HCT116 (cell line): ENCODE measurements around the gene ANKRD49. TPM values are rescaled to one million over a fixed set of nuclear protein-coding genes. Genes with fewer than 3 reads are reported as not detected.

Experiments used
- ATAC-seq: fragments of 200-7000 bp; cut with Tn5 transposase; 2 replicates; pipeline ENCODE4 v1.9.1; 2020; ENCODE audit warnings: mild to moderate bottlenecking, moderate library complexity
- BruUV-seq: library from RNA; stranded (reverse); fragments of 400-500 nt; replicated peaks from 2 replicates; lab custom pipeline; 2021; lab: Mats Ljungman, UMichigan
- CTCF ChIA-PET: fragments of 300-600 bp; sonication (Branson Sonifier 250); formaldehyde crosslinking; loops from one replicate; lab custom pipeline; 2021; ENCODE audit warnings: antibody characterized with exemption; lab: Charles Lee
- POLR2A ChIA-PET: fragments of 300-600, 350-600 bp; sonication (Branson Sonifier 250); formaldehyde crosslinking; loops from one replicate; lab custom pipeline; 2021; ENCODE audit warnings: antibody characterized with exemption; lab: Charles Lee
- RAD21 ChIA-PET, 2 experiments: fragments of 300-600 bp; sonication (Branson Sonifier 250); formaldehyde crosslinking; loops; one replicate each; lab custom pipeline; 2023; ENCODE audit warnings: low total read pairs in 2 of 2; ENCODE audit not compliant: uncharacterized antibody in 2 of 2, unreplicated experiment in 2 of 2, low non-redundant PET in 1 of 2; lab: Charles Lee
- DNase-seq: peaks from one replicate; pipeline ENCODE4 v3.0.0-alpha.2; 2010; ENCODE audit warnings: low read depth, low spot score
- H2AFZ ChIP-seq: fragments of 200-600 bp; shearing (Covaris generic), sonication (generic); 2 replicates; pipeline ENCODE4 v1.6.1; 2017; ENCODE audit warnings: low read depth, mixed run types, mixed read lengths, antibody characterized with exemption, low read length; ENCODE audit not compliant: poor library complexity, severe bottlenecking
- H3K27ac ChIP-seq: 2 replicates; pipeline ENCODE4 v1.5.1; 2012; ENCODE audit warnings: low read depth, low read length
- H3K27me3 ChIP-seq: fragments of 200-600 bp; sonication (generic); 2 replicates; pipeline ENCODE4 v1.6.1; 2016; ENCODE audit warnings: mixed run types, low read length, mixed read lengths; ENCODE audit not compliant: insufficient read depth
- H3K36me3 ChIP-seq, 2 experiments: fragments of 200-500 bp in 1 of 2; fragments of 200-600 bp in 1 of 2; sonication (Bioruptor generic) in 1 of 2; sonication (generic) in 1 of 2; 2 replicates each; pipeline versions ENCODE4 v1.5.1 to v1.6.1; 2014 to 2016; ENCODE audit warnings: low read length in 2 of 2, inconsistent platforms in 1 of 2, mixed read lengths in 1 of 2, mixed run types in 1 of 2; ENCODE audit not compliant: insufficient read depth in 2 of 2, control insufficient read depth in 1 of 2
- H3K4me1 ChIP-seq, 2 experiments: fragments of 200-600 bp in 1 of 2; sonication (generic) in 1 of 2; 2 replicates each; pipeline versions ENCODE4 v1.5.1 to v1.6.1; 2012 to 2017; ENCODE audit warnings: low read length in 2 of 2, inconsistent platforms in 1 of 2, mild to moderate bottlenecking in 1 of 2, mixed read lengths in 1 of 2, mixed run types in 1 of 2, moderate library complexity in 1 of 2; ENCODE audit not compliant: insufficient read depth in 2 of 2, control insufficient read depth in 1 of 2
- H3K4me2 ChIP-seq: fragments of 200-600 bp; sonication (generic); 2 replicates; pipeline ENCODE4 v1.6.1; 2017; ENCODE audit warnings: mixed run types, low read length, mixed read lengths
- H3K4me3 ChIP-seq, 2 experiments: fragments of 200-600 bp in 1 of 2; sonication (generic) in 1 of 2; replicated peaks in 1 of 2; 2 replicates each; pipeline ENCODE4 v1.5.1; 2011 to 2016; ENCODE audit warnings: low read length in 2 of 2, control low read depth in 1 of 2, low read depth in 1 of 2, mild to moderate bottlenecking in 1 of 2, mixed read lengths in 1 of 2, mixed run types in 1 of 2
- H3K79me2 ChIP-seq: fragments of 200-600 bp; sonication (generic); 2 replicates; pipeline ENCODE4 v1.6.1; 2017; ENCODE audit warnings: mild to moderate bottlenecking, mixed run types, low read length, moderate library complexity, mixed read lengths; ENCODE audit not compliant: insufficient read depth
- H3K9ac ChIP-seq: fragments of 200-600 bp; sonication (generic); 2 replicates; pipeline ENCODE4 v1.6.1; 2016; ENCODE audit warnings: low read length, mixed read lengths
- H3K9me2 ChIP-seq: fragments of 200-600 bp; sonication (generic), shearing (Covaris generic); 2 replicates; pipeline ENCODE4 v1.6.1; 2017; ENCODE audit warnings: mixed run types, mild to moderate bottlenecking, moderate library complexity; ENCODE audit not compliant: insufficient read depth
- H3K9me3 ChIP-seq, 2 experiments: fragments of 200-500 bp in 1 of 2; fragments of 200-600 bp in 1 of 2; sonication (Bioruptor generic) in 1 of 2; sonication (generic) in 1 of 2; 2 replicates each; pipeline ENCODE4 v1.6.1; 2014 to 2017; ENCODE audit warnings: low read length in 2 of 2, mixed read lengths in 2 of 2, inconsistent platforms in 1 of 2, low read depth in 1 of 2, mild to moderate bottlenecking in 1 of 2, mixed run types in 1 of 2, moderate library complexity in 1 of 2; ENCODE audit not compliant: control insufficient read depth in 1 of 2, insufficient read depth in 1 of 2
- H4K20me1 ChIP-seq: fragments of 200-600 bp; sonication (generic), shearing (Covaris generic); 2 replicates; pipeline ENCODE4 v1.6.1; 2017; ENCODE audit warnings: mixed run types, mild to moderate bottlenecking, moderate library complexity; ENCODE audit not compliant: insufficient read depth
- CBX3 ChIP-seq: IDR thresholded peaks from 2 replicates; pipeline ENCODE4 v1.6.1; 2012; ENCODE audit warnings: low read depth
- CEBPB ChIP-seq: IDR thresholded peaks from 2 replicates; pipeline ENCODE4 v1.6.1; 2012; ENCODE audit warnings: low read depth
- EZH2 ChIP-seq: fragments of 200-600 bp; sonication (generic); IDR thresholded peaks from 2 replicates; pipeline ENCODE4 v1.6.1; 2017; ENCODE audit warnings: antibody characterized with exemption, mixed run types
- EZH2phosphoT487 ChIP-seq: fragments of 200-600 bp; IDR thresholded peaks from 2 replicates; pipeline ENCODE4 v1.6.1; 2018; ENCODE audit warnings: antibody characterized with exemption, borderline replicate concordance
- FOSL1 ChIP-seq: IDR thresholded peaks from 2 replicates; pipeline ENCODE4 v1.6.1; 2012; ENCODE audit warnings: low read depth
- SP1 ChIP-seq: IDR thresholded peaks from 2 replicates; pipeline ENCODE4 v1.6.1; 2012; ENCODE audit warnings: low read depth
- TCF7L2 ChIP-seq: IDR thresholded peaks from 2 replicates; pipeline ENCODE4 v1.7.0; 2011; ENCODE audit warnings: borderline replicate concordance, inconsistent platforms; ENCODE audit not compliant: insufficient read depth, insufficient read length; ENCODE audit errors: extremely low read depth
- YY1 ChIP-seq: IDR thresholded peaks from 2 replicates; pipeline ENCODE4 v1.6.1; 2011; ENCODE audit warnings: low read length, low read depth, moderate library complexity, mild to moderate bottlenecking; ENCODE audit not compliant: insufficient replicate concordance; ENCODE audit errors: extremely low read depth
- ZFX ChIP-seq: fragments of 450-650 bp; IDR thresholded peaks from 2 replicates; pipeline ENCODE4 v1.6.1; 2017
- ZNF274 ChIP-seq: fragments of 200-500 bp; sonication (Bioruptor generic); IDR thresholded peaks from 2 replicates; pipeline ENCODE4 v1.6.1; 2014; ENCODE audit warnings: mild to moderate bottlenecking, low read depth, low read length, inconsistent platforms
- intact Hi-C: fragments of 100-400 bp; cut with micrococcal nuclease; formaldehyde crosslinking; loops from 2 replicates; pipeline ENCODE4 v1.10.0; 2022
- total RNA-seq: library from RNA; stranded (reverse); gene quantifications from one replicate; pipeline ENCODE4 v1.2.1, GENCODE V29; 2021; ENCODE audit not compliant: unreplicated experiment
- TF ChIP-seq, protein P1 (sequence below): IDR thresholded peaks from 2 replicates; pipeline ENCODE4 v1.6.1; 2012
- TF ChIP-seq, protein P2 (sequence below): IDR thresholded peaks from 2 replicates; pipeline ENCODE4 v1.6.1; 2011; ENCODE audit warnings: mild to moderate bottlenecking, low read length, moderate library complexity; ENCODE audit not compliant: insufficient replicate concordance; ENCODE audit errors: extremely low read depth
- TF ChIP-seq, protein P3 (sequence below): IDR thresholded peaks from 2 replicates; pipeline ENCODE4 v1.6.1; 2012
- TF ChIP-seq, protein P4 (sequence below), 3 experiments: fragments of 200-600 bp in 1 of 3; sonication (generic) in 1 of 3; IDR thresholded peaks in 2 of 3; conservative IDR thresholded peaks in 1 of 3; 2 replicates each; pipeline ENCODE4 v1.5.1; 2012 to 2017; ENCODE audit warnings: low read depth in 2 of 3, low read length in 2 of 3, antibody characterized with exemption in 1 of 3, borderline replicate concordance in 1 of 3, control low read depth in 1 of 3, mild to moderate bottlenecking in 1 of 3, mixed read lengths in 1 of 3, mixed run types in 1 of 3, moderate library complexity in 1 of 3; ENCODE audit not compliant: insufficient read depth in 1 of 3

Gene ANKRD49
- total RNA-seq, 1 experiment from 2014 or later: 8.2 TPM

DNA sequence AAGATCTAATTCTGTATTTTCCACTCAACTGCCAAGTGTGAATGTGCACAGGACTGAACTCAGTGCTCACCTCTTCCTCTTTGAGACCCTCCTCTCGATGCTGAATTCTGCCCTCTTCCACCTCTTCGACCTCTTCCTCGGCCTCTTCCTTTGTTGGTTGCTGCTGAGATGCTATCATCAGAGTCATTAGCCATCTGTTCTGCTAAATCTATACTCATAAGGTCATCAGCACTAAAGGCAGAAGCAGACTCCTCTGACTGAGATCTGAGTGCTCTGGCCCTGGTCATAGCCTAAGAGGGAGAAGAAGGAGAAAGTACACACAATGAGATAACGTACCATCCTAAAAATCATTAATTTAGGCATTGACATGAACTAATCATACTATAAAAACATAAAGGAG lies 46.6 kb upstream of the ANKRD49 start:
- Histone ChIP-seq H3K79me2 (no peaks in the 10 kb centered on the region), H3K4me1 (no peaks in the 10 kb centered on the region), H3K27ac (no peak overlapping the region), H3K4me3 (no peak overlapping the region), H3K36me3 (peaks cover 0 to 5% of the 10 kb centered on the region in 2 experiments; a peak in 1 of 4 replicates), H3K4me2 (no peak overlapping the region), H2AFZ (no peak overlapping the region), H4K20me1 (no peaks in the 10 kb centered on the region), H3K9ac (no peak overlapping the region), H3K9me3 (no peaks in the 10 kb centered on the region), H3K9me2 (no peaks in the 10 kb centered on the region), H3K27me3 (no peaks in the 10 kb centered on the region)
- TF ChIP-seq CEBPB: no peak
- TF ChIP-seq EZH2phosphoT487: no peak
- no peak for TF ChIP-seq ZFX
- no peak for TF ChIP-seq SP1
- TF ChIP-seq TCF7L2: no peak
- TF ChIP-seq, protein P1, sequence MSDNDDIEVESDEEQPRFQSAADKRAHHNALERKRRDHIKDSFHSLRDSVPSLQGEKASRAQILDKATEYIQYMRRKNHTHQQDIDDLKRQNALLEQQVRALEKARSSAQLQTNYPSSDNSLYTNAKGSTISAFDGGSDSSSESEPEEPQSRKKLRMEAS: no peak
- TF ChIP-seq, protein P2, sequence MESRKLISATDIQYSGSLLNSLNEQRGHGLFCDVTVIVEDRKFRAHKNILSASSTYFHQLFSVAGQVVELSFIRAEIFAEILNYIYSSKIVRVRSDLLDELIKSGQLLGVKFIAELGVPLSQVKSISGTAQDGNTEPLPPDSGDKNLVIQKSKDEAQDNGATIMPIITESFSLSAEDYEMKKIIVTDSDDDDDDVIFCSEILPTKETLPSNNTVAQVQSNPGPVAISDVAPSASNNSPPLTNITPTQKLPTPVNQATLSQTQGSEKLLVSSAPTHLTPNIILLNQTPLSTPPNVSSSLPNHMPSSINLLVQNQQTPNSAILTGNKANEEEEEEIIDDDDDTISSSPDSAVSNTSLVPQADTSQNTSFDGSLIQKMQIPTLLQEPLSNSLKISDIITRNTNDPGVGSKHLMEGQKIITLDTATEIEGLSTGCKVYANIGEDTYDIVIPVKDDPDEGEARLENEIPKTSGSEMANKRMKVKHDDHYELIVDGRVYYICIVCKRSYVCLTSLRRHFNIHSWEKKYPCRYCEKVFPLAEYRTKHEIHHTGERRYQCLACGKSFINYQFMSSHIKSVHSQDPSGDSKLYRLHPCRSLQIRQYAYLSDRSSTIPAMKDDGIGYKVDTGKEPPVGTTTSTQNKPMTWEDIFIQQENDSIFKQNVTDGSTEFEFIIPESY: no peak
- TF ChIP-seq, protein P3, sequence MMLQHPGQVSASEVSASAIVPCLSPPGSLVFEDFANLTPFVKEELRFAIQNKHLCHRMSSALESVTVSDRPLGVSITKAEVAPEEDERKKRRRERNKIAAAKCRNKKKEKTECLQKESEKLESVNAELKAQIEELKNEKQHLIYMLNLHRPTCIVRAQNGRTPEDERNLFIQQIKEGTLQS: no peak
- TF ChIP-seq CBX3: no peak
- TF ChIP-seq, protein P4, sequence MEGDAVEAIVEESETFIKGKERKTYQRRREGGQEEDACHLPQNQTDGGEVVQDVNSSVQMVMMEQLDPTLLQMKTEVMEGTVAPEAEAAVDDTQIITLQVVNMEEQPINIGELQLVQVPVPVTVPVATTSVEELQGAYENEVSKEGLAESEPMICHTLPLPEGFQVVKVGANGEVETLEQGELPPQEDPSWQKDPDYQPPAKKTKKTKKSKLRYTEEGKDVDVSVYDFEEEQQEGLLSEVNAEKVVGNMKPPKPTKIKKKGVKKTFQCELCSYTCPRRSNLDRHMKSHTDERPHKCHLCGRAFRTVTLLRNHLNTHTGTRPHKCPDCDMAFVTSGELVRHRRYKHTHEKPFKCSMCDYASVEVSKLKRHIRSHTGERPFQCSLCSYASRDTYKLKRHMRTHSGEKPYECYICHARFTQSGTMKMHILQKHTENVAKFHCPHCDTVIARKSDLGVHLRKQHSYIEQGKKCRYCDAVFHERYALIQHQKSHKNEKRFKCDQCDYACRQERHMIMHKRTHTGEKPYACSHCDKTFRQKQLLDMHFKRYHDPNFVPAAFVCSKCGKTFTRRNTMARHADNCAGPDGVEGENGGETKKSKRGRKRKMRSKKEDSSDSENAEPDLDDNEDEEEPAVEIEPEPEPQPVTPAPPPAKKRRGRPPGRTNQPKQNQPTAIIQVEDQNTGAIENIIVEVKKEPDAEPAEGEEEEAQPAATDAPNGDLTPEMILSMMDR (IDR thresholded peaks at IDR 0.05 in 2 of 3, conservative IDR thresholded peaks at IDR 0.05 in 1 of 3; ENCODE audit: borderline replicate concordance in 1 of 3, insufficient read depth in 1 of 3, low read depth in 2 of 3, low read length in 2 of 3): no peak
- no peak for TF ChIP-seq FOSL1
- no peak for TF ChIP-seq EZH2
- TF ChIP-seq ZNF274: no peak
- TF ChIP-seq YY1: no peak
- BruUV-seq: no TSS peak
- RAD21 ChIA-PET: no interaction called here
- ATAC-seq: no peak
- intact Hi-C loops: no loop called here
- CTCF ChIA-PET: no interaction called here
- no peak for DNase-seq
- POLR2A ChIA-PET: no interaction called here
